ENCODE data around the gene DHRS3.

The DHRS3 gene

DNA sequence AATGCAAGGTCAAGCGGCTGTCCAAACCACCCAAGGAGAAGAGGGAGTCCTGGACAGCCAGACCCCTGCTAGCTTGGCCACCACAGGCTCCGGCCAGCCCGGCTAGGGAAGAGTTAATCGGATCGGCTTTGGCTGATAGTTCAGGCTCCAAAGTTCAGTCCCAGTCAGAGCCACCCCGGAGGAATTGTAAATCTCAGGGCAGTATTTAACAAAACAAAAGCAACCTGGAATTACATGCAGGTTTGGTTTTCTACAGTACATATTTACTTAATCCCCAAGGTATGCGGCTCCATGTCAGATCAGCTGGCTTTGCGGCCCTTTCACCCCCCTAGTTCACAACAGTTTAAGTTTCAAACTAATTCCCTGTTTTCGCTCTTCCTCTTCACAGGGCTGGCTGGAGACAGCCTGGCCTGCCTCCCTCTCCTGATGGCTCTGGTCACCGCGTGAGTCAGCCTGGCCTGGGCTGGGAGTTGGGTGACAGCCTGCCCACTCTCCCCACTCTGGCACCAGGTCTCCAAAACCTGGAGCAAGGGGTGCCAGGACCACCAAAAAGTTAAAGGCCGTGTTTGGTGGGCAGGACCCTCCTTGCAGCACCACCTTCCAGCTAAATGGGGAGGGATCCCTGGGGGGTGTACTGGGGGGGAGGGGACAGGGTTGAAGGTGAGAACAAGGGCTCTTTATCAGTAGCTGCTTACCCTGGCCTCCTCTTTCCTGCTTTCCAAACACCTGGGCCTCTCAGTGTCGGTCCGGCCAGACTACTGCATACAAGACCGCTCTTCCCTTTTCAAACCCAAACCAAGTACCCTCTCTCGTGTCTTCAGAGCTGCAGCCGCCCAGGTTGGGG lies 1.9 kb downstream of the DHRS3 start:
- DNase-seq = peak; percentile 65

DNA sequence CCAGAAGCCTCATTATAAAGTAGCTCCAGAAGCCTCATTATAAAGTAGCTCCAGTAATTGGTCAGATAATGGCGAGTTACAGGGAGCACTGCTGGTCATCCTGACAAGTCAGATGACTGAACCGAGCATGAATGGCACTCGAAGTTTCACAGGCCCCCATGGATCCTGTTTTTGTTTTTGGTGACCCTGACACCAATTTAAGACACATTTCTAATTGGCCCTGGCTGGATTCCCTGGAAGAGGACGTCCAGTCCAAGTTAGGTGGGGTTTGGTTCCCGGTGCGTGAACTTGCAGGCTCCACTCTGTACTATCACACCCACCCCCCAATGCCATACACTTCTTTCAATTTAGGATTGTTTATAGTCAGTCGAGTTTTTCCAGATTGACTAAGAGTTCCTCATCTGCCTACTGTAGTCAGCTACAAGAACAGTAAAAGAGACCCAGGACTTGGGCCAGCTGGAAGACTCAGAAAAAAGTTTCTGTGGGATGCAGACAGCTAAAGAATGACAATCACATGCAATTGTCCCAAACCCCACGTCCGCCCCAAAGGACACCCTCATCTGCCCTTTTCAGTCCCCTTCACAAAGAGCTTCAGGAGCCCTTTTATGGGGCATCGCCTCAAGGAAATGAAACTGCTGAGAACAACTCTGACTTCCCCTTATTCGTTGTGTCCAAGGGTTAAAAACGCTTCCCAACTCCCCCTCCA lies 2.7 kb downstream of the DHRS3 start:
- peak; percentile 65 for DNase-seq

- no peak for DNase-seq
Measured at GRCh38 chr1:12614402-12615158, 3.4 kb downstream of the DHRS3 start.

DNA sequence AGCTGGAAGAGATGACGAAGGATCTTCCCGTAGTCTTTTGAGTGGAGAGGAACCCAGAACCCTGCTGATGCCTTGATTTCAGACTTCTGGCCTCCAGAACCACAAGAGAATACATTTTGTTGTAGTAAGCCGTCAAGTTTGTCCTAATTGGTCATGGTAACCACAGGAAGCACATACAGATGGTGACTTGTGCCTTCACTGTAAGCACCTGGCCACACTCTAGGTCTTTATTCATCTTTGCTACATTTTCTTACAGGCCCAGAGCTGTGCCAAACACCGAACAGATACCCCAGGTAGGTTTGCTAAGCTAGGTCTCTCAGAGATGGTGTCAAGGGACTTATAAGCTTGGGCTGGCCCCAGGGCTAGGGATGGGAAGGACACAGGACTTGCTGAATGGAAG lies 4.8 kb downstream of the DHRS3 start:
- no peak for DNase-seq

DNA sequence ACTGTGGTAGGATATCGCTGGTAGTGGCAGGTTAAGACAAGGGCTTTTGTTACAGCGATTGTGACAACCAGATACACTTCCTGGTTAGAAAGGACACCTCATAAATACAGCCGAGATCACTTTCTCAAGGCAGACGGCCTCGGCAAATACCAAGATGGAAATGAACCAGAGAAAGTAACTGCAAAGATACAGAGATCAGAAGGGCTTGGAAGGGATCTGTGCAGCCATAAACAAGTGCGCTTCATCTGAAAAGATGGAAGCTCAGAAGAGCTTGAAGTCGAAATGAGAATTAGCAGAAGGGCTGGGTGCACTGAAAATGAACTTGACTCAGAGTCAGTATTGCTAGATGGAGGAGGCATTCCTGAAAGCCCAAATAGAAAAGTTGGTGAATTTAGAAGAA lies 7.1 kb downstream of the DHRS3 start:
- DNase-seq = no peak

- DNase-seq = no peak
Measured at GRCh38 chr1:12610305-12610935, 7.6 kb downstream of the DHRS3 start.

- no peak for DNase-seq
Measured at GRCh38 chr1:12609469-12610003, 8.5 kb downstream of the DHRS3 start.

DNA sequence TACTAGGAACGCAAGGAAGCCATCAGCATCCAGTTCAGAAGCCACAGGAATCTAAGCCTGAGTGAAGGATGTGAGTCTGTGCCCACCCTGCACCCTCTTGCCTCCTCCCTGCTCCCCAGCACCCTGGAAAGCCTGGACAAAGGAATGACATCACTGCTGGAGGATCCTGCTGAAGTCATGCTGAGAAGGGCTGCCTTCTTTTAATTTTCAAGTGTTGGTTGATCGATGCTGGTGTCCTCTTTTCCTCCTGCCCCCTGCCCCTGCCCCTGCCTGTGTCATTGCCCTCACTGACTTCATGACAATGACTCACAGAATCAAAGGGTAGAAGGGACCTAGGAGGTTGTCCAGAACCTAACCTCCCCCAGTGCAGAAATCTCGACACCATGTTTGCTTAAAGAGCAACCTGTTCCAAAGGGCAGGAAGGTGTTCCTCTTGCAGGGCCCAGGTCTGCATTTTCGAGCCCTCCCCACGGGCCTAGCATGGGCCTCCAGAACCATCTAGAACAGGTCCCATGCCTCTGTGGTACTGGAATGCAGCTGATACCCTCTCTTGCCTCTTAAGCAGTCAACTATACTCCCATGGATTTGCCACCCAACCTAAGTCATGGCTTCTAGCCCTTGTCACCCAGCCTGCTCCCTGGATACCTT lies 9.6 kb downstream of the DHRS3 start:
- no peak for DNase-seq

DNA sequence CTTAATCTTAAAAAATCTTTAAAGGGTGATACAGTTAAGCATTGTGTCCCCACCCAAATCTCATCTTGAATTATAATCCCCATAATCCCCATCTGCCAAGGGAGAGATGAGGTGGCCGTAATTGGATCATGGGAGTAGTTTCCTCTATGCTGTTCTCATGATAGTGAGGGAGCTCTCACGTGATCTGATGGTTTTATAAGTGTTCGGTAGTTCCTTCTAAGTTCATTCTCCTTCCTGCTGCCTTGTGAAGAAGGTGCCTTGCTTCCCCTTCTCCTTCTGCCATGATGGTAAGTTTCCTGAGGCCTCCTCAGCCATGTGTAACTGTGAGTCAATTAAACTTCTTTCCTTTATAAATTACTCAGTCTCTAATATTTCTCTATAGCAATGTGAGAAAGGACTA lies 10.7 kb downstream of the DHRS3 start:
- no peak for DNase-seq

DNA sequence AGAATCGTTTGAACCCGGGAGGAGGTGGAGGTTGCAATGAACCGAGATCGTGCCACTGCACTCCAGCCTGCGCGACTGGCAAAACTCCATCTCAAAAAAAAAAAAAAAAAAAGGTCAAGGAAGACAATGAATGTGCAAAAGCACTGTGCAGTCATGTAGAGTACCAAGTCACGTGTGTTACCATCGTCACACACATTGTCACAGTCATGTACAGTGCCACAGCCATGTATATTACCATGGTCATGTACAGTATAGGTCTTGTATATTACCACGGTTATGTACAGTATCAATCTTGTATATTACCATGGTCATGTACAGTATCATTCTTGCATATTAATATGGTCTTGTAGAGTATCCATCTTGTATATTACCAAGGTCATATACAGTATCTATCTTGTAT lies 13.0 kb downstream of the DHRS3 start:
- no peak for DNase-seq

GRCh38 chr1:12604114-12604874 lies 13.7 kb downstream of the DHRS3 start:
- DNase-seq = peak; percentile 92

DNA sequence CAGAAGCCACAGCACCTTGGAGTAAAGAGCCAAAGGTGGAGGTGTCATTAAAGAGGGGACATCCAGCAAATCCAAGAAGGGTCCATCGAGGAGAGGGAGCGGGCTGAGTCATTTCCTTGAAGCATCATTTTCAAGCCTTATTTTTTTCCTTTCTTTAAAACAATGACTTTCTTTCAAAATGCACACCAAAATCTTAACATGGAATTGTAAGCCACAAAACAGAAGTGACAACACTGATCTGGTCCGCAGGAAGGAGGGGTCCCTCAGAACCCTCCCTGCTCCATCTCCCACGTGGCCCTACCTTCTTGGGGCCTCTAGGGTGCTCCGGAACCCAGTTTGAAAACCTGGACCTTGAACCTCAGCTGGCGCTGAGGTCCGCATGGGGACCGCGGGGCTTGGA lies 14.8 kb downstream of the DHRS3 start:
- no peak for DNase-seq

DNA sequence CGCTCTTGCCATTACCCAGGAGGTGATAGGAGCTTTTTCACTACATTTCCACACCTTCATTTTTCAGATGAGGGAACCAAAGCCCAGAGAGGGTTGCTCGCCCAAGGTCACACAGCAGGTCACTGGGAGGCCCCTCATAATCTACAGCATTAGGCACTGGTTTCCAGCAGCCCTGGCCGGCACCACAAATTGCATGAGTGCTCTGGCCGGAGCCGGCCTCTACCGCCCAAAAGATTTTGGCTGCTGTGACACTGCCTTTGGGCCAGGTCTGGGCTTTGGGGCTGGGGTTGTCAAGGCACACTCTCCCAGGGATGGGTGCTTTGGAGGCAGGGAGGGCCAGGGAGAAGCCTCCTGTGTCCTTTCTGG lies 15.4 kb downstream of the DHRS3 start:
- no peak for DNase-seq

GRCh38 chr1:12601700-12602658 lies 16.0 kb downstream of the DHRS3 start:
- DNase-seq = peak; percentile 94

DNA sequence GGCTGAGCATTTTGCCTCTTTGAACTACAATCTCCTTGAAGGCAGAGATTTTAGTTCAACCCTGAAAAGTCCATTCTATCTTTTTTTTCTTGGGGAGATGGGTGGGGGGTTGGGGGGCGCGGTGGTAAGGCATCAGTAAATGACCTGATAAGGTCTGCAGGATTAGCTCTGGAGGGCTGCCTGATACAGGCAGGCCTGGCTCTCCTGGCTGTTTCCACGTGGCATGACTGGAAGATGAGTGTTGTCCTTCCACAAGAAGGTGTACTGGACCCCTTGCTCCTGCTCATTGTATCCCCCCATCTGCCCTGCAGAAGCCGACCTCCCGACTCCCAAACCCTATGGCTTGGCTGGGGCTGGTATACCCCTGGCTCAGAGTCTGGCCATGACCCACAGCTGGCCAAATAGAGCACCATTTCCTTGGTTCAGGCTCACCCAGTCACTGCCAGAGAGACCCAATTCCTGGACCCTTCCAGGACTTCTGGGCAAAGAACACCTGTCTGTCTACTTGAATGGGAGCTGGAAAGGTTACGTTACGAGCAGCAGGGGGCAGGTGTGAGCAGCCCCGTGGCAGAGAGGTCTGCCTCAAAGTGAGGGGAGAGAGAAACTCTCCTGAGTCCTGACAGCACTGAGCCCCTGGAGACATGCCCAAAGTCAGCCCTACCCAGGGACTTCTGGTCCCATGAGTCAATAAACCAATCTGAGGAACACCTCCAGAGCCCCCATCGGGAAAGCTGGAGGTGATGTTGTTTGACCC lies 17.0 kb downstream of the DHRS3 start:
- peak; percentile 51 for DNase-seq

GRCh38 chr1:12600335-12600734 lies 17.7 kb downstream of the DHRS3 start:
- DNase-seq = no peak

DNA sequence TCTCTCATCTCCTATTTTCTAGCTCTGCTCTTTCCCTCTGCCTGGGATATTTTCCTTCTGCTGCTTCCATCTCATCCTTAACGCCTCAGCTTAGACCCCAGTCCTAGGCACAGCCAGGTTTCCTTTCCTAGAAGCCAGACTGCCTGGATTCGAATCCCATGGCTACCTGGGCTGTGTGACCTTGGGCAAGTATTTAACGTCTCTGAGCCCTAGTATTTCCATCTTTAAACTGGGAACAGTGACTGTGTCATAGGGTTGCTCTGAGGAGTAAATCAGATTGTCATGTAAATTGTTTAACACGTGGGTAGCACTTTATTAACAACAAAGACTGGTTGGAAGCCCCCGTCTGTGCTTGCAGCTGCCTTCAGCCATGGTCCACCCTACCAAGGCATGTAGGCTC lies 18.4 kb downstream of the DHRS3 start:
- no peak for DNase-seq

GRCh38 chr1:12598974-12599373 lies 19.0 kb downstream of the DHRS3 start:
- DNase-seq = no peak

- no peak for DNase-seq
Measured at GRCh38 chr1:12597792-12598191, 20.2 kb downstream of the DHRS3 start.

Data from OCI-M1 (cell line).